AG09319 (cell line): Measurements from ENCODE around the gene PHYKPL.
A peak's percentile ranks its signal among the peaks of the same experiment; 100 is the strongest.
"Not testable (repeated sequence)": the region's sequence is repeated elsewhere in the genome, so short reads cannot be mapped to it uniquely, and the experiment has no call there.

Experiments
- DNase-seq: peaks from one replicate; pipeline ENCODE4 v3.0.0-alpha.2; 2010; ENCODE audit warnings: low read depth; ENCODE audit errors: extremely low read depth
- CTCF ChIP-seq: IDR thresholded peaks from 2 replicates; pipeline ENCODE4 v1.5.1; 2011; ENCODE audit warnings: low read depth, mild to moderate bottlenecking, inconsistent platforms, low read length, moderate library complexity

The PHYKPL gene

DNA sequence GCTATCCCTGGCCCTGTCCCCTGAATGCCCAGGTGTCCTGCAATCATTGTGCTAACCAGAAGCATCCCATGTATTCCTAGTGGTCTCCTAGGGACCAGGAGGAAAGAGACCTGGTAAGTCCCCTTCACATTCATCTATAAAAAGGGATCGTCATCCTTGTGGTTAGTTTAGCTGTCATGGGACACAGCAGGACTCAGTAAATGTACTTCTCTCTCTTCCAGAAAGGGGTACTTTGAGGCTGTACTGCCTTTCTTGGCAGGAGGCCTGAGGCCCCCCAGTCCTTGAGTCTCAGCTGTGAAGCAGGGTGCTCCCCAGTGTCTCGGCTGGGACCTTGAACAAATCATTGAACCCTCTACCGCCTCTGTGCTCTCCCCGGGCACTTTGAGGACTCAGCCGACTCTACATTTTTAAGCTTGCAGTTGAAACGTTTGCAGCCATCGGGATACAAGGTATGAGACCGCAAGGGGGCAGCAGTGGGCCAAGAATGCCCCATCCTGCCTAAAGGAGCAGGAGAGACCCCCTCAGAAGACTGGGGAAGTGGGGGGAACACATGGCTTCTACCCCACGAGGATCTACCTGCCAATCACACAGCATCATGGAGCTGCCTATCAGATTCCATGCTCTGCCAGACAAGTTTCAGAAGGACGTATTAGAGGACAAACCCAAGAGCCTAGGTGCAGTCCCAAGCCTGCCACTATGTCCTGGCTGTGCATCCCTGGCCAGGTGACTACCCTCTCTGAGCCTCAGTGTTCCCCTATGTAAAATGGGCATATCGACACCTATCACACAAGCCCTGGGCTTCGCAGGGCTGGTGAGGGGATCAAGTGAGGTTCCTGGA is 2.4 kb upstream of the PHYKPL start:
- DNase-seq = no peak
- TF ChIP-seq CTCF = peak; percentile 72

- TF ChIP-seq CTCF = no peak
- no peak for DNase-seq
Measured at GRCh38 chr5:178234121-178234749, 1.6 kb upstream of the PHYKPL start.

- no peak for TF ChIP-seq CTCF
- no peak for DNase-seq
Measured at GRCh38 chr5:178232920-178233429, 373 bp upstream of the PHYKPL start.

- TF ChIP-seq CTCF = no peak
- DNase-seq = no peak
Measured at GRCh38 chr5:178231539-178232123, 971 bp downstream of the PHYKPL start.

- no peak for TF ChIP-seq CTCF
- no peak for DNase-seq
Measured at GRCh38 chr5:178230879-178231538, 1.6 kb downstream of the PHYKPL start.

DNA sequence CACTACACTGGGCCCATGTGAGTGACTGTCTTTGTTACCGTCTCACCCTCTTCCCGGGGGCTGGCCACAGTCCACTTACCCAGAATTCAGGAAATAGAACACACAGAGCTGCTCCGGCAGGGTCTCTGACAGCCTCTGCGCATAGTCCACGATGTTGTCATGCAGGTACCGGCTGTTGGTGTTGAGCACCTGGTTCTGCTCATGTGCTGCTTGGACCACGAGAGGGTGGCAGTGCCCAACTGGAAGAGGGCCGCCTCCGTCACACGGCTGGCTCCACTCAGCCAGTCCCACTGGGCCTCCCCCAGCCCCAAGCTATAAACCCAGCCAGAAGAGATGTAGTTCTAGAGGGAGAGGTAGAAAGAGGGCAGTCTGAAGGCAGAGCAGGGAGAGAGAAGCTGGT is 2.7 kb downstream of the PHYKPL start:
- DNase-seq = no peak

GRCh38 chr5:178229111-178229510 is 3.5 kb downstream of the PHYKPL start:
- DNase-seq = not testable (repeated sequence)

More for the DNA sequence above, 2.7 kb downstream of the PHYKPL start:
- no peak for TF ChIP-seq CTCF
